Erythroblast (primary cell): Measurements from ENCODE around the gene OSBPL10.

Source experiments
- GATA1 ChIP-seq: IDR thresholded peaks from 2 replicates; pipeline ENCODE4 v1.6.1; 2011; ENCODE audit warnings: low read depth, mild to moderate bottlenecking, control low read depth, low read length, moderate library complexity
- POLR2A ChIP-seq: IDR thresholded peaks from 2 replicates; pipeline ENCODE4 v1.6.1; 2011; ENCODE audit warnings: mild to moderate bottlenecking, low read length

- TF ChIP-seq POLR2A = no peak
- TF ChIP-seq GATA1 = no peak
These were observed 100.5 kb downstream of the OSBPL10 start for GRCh38 chr3:31880482-31881078.
